GM19438 (cell line): ENCODE measurements around the gene RAP1A.
A peak's percentile ranks its signal among the peaks of the same experiment; 100 is the strongest.

Source experiments
- ATAC-seq: cut with Tn5 transposase; IDR thresholded peaks from one replicate; pipeline ENCODE4 v1.9.1; 2021; ENCODE audit warnings: low read depth; ENCODE audit not compliant: unreplicated experiment

RAP1A gene

GRCh38 chr1:111619635-111620440 is at the start of gene RAP1A:
Gene RAP1A (plus strand): TSS chr1:111619789. CDS start chr1:111691361, 71,572 bp downstream.
- ATAC-seq = peak; percentile 59

GRCh38 chr1:111569913-111570312 is 49.7 kb upstream of the RAP1A start:
- ATAC-seq = no peak

- ATAC-seq = no peak
Measured at GRCh38 chr1:111570781-111571181, 48.8 kb upstream of the RAP1A start.

- ATAC-seq = no peak
Measured at GRCh38 chr1:111571239-111571638, 48.4 kb upstream of the RAP1A start.

- no peak for ATAC-seq
Measured at GRCh38 chr1:111571987-111572386, 47.6 kb upstream of the RAP1A start.

GRCh38 chr1:111576547-111576946 is 43.0 kb upstream of the RAP1A start:
- ATAC-seq = no peak

- ATAC-seq = no peak
Measured at GRCh38 chr1:111577814-111578213, 41.8 kb upstream of the RAP1A start.

- no peak for ATAC-seq
Measured at GRCh38 chr1:111581166-111581565, 38.4 kb upstream of the RAP1A start.

GRCh38 chr1:111582016-111582415 is 37.6 kb upstream of the RAP1A start:
- ATAC-seq = no peak

GRCh38 chr1:111582644-111583618 is 36.7 kb upstream of the RAP1A start:
- ATAC-seq = no peak

GRCh38 chr1:111585447-111586086 is 34.0 kb upstream of the RAP1A start:
- ATAC-seq = no peak

- no peak for ATAC-seq
Measured at GRCh38 chr1:111586112-111586511, 33.5 kb upstream of the RAP1A start.

- no peak for ATAC-seq
Measured at GRCh38 chr1:111587509-111588174, 31.9 kb upstream of the RAP1A start.

GRCh38 chr1:111591937-111592336 is 27.7 kb upstream of the RAP1A start:
- no peak for ATAC-seq

GRCh38 chr1:111592389-111593361 is 26.9 kb upstream of the RAP1A start:
- ATAC-seq = peak; percentile 68

GRCh38 chr1:111593403-111594305 is 25.9 kb upstream of the RAP1A start:
- no peak for ATAC-seq

- no peak for ATAC-seq
Measured at GRCh38 chr1:111594306-111594693, 25.3 kb upstream of the RAP1A start.

GRCh38 chr1:111595807-111596206 is 23.8 kb upstream of the RAP1A start:
- ATAC-seq = no peak
